Thyroid gland (tissue), 4 donors: ENCODE data around the gene NNMT. TPM values are rescaled to one million over a fixed set of nuclear protein-coding genes. Genes with fewer than 3 reads are reported as not detected.

Source experiments
- DNase-seq, 2 donors: peaks; one replicate each; pipeline ENCODE4 v3.0.0-alpha.2; 2019
- H3K27ac ChIP-seq, 3 donors: fragments of 200-600 bp; sonication (generic); 1 replicate in 2 of 3; 2 replicates in 1 of 3; pipeline ENCODE4 v1.5.1; 2016 to 2019; ENCODE audit warnings: mild to moderate bottlenecking in 1 of 3, moderate library complexity in 1 of 3
- H3K27me3 ChIP-seq: fragments of 200-600 bp; sonication (generic); one replicate; pipeline ENCODE4 v1.5.1; 2019
- H3K36me3 ChIP-seq, 2 donors: fragments of 200-600 bp; sonication (generic); one replicate each; pipeline ENCODE4 v1.5.1; 2016 to 2019
- H3K4me1 ChIP-seq, 2 donors: fragments of 200-600 bp; sonication (generic); one replicate each; pipeline ENCODE4 v1.5.1; 2017 to 2019
- H3K4me3 ChIP-seq, 3 donors: fragments of 200-600 bp; sonication (generic); replicated peaks in 1 of 3; 1 replicate in 2 of 3; 2 replicates in 1 of 3; pipeline ENCODE4 v1.5.1; 2016; ENCODE audit warnings: mild to moderate bottlenecking in 1 of 3
- H3K9me3 ChIP-seq: fragments of 200-600 bp; sonication (generic); one replicate; pipeline ENCODE4 v1.5.1; 2017
- CTCF ChIP-seq, 6 experiments: fragments of 200-600 bp in 3 of 6; fragments of 450-650 bp in 3 of 6; sonication (generic) in 3 of 6; IDR thresholded peaks; one replicate each; pipeline ENCODE4 v1.5.1; 2016 to 2019; ENCODE audit warnings: antibody characterized with exemption in 6 of 6, mild to moderate bottlenecking in 2 of 6, inconsistent platforms in 1 of 6, moderate library complexity in 1 of 6
- POLR2A ChIP-seq, 2 donors: fragments of 450-650 bp; IDR thresholded peaks; one replicate each; pipeline ENCODE4 v1.6.1; 2017; ENCODE audit warnings: antibody characterized with exemption in 2 of 2, mild to moderate bottlenecking in 2 of 2, moderate library complexity in 1 of 2
- WGBS, 2 donors: methylation state at CpG; one replicate each; pipeline ENCODE4 v1.1.5; 2017; 5-methylcytosine and 5-hydroxymethylcytosine counted together
- intact Hi-C: fragments of 100-400 bp; cut with DNase I; formaldehyde crosslinking; loops from one replicate; pipeline ENCODE4 v1.15.1; 2023
- total RNA-seq, 4 donors: library from RNA; depleted of rRNA; stranded (reverse); fragments of >200 nt; gene quantifications; one replicate each; pipeline ENCODE4 v1.2.3, GENCODE V29; 2016

The NNMT gene
- total RNA-seq, 4 donors from 2014 or later = 78.1 to 459 (median 185) TPM

GRCh38 chr11:114319716-114320328 is 23.6 kb downstream of the NNMT start:
- intact Hi-C loops = no loop called here
- no peak for DNase-seq
- Histone ChIP-seq H3K36me3 (peaks cover 0 to under 1% of the 10 kb centered on the region in 2 donors), H3K27ac (no peak overlapping the region), H3K4me3 (no peak overlapping the region), H3K4me1 (peaks cover 0 to 6% of the 10 kb centered on the region in 2 donors), H3K9me3 (no peaks in the 10 kb centered on the region), H3K27me3 (no peaks in the 10 kb centered on the region)
- TF ChIP-seq POLR2A (IDR thresholded peaks at IDR 0.05) (no peak), CTCF (IDR thresholded peaks at IDR 0.05) (no peak)
- WGBS, 2 donors = 34 to 49% methylated on average over 5 of the region's 5 CpGs

- 65 to 84% methylated on average over 6 of the region's 6 CpGs for WGBS, 2 donors
- intact Hi-C loops = no loop called here
- DNase-seq = peak in 1 of 2 donors; percentile 11
- H3K27ac ChIP-seq = no peak overlapping the region
- no peaks in the 10 kb centered on the region for H3K36me3 ChIP-seq
- no peaks in the 10 kb centered on the region for H3K27me3 ChIP-seq
- peaks cover 0 to 6% of the 10 kb centered on the region in 2 donors for H3K4me1 ChIP-seq
- TF ChIP-seq CTCF (IDR thresholded peaks at IDR 0.05) (no peak), POLR2A (IDR thresholded peaks at IDR 0.05) (no peak)
- H3K4me3 ChIP-seq = no peak overlapping the region
- H3K9me3 ChIP-seq = no peaks in the 10 kb centered on the region
Observed at GRCh38 chr11:114321621-114322257, 25.5 kb downstream of the NNMT start.

- Histone ChIP-seq H3K27me3 (no peaks in the 10 kb centered on the region), H3K9me3 (no peaks in the 10 kb centered on the region), H3K4me3 (no peak overlapping the region), H3K27ac (no peak overlapping the region), H3K4me1 (peaks cover 0 to 6% of the 10 kb centered on the region in 2 donors), H3K36me3 (no peaks in the 10 kb centered on the region)
- intact Hi-C loops = no loop called here
- no peak for DNase-seq
- WGBS, 2 donors = 89% methylated on average over 2 of the region's 2 CpGs
- TF ChIP-seq POLR2A (IDR thresholded peaks at IDR 0.05) (no peak), CTCF (IDR thresholded peaks at IDR 0.05) (no peak)
Observed at GRCh38 chr11:114322934-114323333, 26.7 kb downstream of the NNMT start.

GRCh38 chr11:114326151-114326550 is 30.0 kb downstream of the NNMT start:
- Histone ChIP-seq H3K27ac (no peak overlapping the region), H3K9me3 (no peaks in the 10 kb centered on the region), H3K4me1 (no peaks in the 10 kb centered on the region), H3K36me3 (no peaks in the 10 kb centered on the region), H3K27me3 (no peaks in the 10 kb centered on the region), H3K4me3 (no peak overlapping the region)
- intact Hi-C loops = no loop called here
- no peak for TF ChIP-seq POLR2A (IDR thresholded peaks at IDR 0.05)
- no peak for TF ChIP-seq CTCF (IDR thresholded peaks at IDR 0.05)
- no peak for DNase-seq
- WGBS, 2 donors = 88 to 94% methylated on average over 4 of the region's 4 CpGs

GRCh38 chr11:114326776-114327175 is 30.6 kb downstream of the NNMT start:
- H3K27ac ChIP-seq = no peak overlapping the region
- no peaks in the 10 kb centered on the region for H3K27me3 ChIP-seq
- H3K4me1 ChIP-seq = no peaks in the 10 kb centered on the region
- WGBS, 2 donors = 82 to 91% methylated on average over 2 of the region's 2 CpGs
- no peak for TF ChIP-seq POLR2A (IDR thresholded peaks at IDR 0.05)
- no peak for TF ChIP-seq CTCF (IDR thresholded peaks at IDR 0.05)
- no peak overlapping the region for H3K4me3 ChIP-seq
- no peaks in the 10 kb centered on the region for H3K36me3 ChIP-seq
- intact Hi-C loops = no loop called here
- DNase-seq = no peak
- H3K9me3 ChIP-seq = no peaks in the 10 kb centered on the region
